HG02623 (cell line): ENCODE results near the gene PNCK.
"Not testable (repeated sequence)": the region's sequence is repeated elsewhere in the genome, so short reads cannot be mapped to it uniquely, and the experiment has no call there.

ENCODE experiments used
- ATAC-seq: cut with Tn5 transposase; IDR thresholded peaks from one replicate; pipeline ENCODE4 v1.9.1; 2021; ENCODE audit warnings: moderate library complexity; ENCODE audit not compliant: unreplicated experiment

The PNCK gene

DNA sequence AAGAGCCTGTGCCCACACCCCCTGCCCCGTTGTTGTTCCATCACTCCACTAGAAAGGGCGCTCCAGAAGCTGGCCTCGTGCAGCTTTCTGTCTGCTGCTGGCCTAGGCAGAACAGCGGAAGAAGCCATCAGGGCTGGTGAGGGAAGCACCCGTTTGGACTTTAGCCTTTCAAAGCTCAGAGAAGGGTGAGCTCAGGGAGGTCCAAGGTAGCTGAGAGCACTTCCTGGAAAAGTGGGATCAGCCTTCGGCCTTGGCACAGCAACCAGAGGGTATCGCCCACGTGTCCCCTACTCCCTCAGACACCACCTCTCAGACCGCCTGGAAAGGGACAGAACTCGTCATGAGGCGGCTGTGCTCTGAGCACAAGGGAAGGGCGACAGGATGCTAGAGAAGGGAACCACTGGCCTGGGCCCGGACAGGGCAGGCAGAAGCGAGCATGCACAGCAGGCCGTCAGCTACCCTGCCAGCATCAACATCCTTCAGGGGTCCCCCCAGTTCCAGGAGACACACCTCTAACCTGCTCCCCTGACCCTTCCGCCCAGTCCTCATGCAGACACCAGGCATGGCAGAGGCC lies 25.7 kb upstream of the PNCK start:
- ATAC-seq, result not testable (repeated sequence)

DNA sequence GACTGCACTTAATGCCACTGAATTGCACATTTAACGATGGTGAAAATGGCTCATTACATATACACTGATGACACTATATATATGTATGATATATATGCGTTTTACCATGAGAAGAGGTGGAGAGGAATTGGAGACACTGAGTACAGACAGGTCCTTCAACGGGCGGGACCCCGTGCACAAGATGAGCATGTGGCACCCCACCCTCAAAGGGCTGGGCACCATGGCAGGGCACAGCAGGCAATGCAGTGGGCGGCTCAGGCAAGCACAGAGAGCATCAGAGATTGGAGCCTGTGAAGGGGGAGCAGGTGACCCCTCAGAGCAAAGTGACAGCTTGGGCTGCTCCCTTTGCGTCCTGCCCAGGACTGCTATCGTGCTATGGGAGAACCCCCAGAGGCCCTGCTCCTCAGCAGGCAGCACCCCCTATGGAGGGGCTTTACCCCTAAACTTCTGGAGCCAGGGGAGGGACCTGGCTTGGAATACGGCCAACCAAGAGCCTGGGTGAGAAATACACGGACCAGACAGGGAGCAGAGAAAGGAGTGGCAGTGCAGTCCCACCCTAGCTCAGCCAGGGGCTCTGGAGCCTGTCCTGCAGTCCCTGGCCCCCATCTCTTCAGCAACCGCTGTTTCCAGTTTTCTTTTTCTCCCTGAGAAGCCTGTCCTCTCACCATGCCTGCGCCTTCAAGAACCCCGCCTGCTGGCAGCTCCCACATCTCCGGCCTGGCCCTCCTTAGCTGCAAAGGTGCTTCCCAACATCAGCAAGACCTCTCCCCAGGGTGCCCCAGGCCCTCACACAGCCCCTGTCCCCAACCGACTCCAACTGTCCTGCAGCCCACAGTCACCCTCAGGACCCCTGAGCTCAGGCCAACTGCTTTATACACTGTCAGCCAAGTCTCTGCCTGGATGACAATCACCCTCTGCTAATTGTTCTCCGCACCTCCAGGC lies 24.6 kb upstream of the PNCK start:
- ATAC-seq, result no peak

DNA sequence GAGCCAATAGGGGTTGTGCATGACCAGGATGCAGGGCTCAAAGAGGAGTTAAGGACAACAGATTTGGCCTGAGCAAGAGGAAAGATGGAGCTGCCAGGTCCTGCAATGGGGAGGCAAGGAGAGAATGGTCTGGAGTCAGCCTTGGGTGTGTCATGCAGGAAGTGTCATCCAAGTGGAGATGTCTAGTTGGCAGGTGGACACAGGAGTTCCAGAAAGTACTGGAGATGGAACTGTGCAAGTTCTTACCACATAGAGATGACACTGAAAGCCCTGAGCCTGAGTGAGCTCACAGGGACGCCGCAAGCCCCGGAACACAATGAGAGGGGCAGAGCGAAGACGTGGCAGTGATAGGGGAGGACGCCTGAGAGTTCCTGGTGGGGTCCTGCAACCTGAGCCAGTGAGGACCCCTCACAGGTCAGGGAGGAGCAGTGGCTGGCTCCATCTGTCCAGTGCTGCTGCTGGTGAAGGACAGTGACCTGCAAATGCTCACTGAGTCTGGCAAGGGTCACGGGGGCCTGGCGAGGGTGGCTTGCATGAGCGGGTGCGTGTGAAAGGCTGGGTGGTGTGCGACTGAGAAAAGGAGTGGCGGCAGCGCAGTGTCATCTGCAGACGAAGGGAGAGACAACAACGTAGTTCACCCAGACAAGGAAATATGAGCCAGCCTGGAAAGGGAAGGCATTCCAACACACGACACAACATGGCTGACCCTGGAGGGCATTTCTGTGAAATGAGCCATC lies 23.5 kb upstream of the PNCK start:
- ATAC-seq, result not testable (repeated sequence)

DNA sequence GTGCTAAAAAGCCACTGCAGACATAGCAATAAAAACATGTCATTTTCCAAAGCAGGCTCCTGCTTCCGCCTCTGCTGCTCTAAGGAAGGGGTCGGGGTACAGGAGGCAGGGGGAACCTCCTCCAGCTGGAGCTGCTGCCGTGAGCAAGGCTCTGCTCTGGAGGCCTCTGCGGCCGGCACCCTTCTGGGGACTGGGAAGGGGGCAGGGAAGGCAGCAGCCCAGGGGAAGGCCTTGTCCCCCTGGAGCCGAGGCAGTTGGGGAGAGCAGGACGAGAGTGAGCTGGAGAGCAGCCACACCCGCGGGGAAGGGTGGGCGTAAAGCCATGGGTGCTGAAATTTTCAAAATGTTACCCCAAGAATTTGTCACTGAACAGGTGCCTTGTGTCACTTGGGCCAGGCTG lies 22.9 kb upstream of the PNCK start:
- not testable (repeated sequence) for ATAC-seq

DNA sequence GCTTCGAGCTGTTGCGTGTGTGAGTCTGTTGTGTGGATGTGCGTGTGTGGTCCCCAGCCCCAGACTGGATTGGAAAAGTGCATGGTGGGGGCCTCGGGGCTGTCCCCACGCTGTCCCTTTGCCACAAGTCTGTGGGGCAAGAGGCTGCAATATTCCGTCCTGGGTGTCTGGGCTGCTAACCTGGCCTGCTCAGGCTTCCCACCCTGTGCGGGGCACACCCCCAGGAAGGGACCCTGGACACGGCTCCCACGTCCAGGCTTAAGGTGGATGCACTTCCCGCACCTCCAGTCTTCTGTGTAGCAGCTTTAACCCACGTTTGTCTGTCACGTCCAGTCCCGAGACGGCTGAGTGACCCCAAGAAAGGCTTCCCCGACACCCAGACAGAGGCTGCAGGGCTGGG lies 22.5 kb upstream of the PNCK start:
- ATAC-seq, result no peak

DNA sequence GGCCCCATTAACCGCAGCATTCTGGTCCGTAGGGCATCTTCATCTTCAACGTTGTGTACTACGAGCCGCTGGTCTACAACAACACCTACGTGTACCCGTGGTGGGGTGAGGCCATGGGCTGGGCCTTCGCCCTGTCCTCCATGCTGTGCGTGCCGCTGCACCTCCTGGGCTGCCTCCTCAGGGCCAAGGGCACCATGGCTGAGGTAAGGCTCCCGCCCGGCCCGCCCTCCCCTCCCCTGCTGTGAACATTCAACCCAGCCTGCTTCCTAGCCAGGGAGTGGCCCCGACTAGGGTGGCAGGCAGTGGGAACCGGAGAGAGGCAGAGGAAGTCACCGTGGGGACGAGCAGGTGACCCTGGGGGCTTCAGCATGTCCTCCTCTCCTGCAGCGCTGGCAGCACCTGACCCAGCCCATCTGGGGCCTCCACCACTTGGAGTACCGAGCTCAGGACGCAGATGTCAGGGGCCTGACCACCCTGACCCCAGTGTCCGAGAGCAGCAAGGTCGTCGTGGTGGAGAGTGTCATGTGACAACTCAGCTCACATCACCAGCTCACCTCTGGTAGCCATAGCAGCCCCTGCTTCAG lies 21.2 kb upstream of the PNCK start:
- no peak for ATAC-seq

- ATAC-seq, result not testable (repeated sequence)
These were observed 20.6 kb upstream of the PNCK start for GRCh38 chrX:153694256-153694655.

DNA sequence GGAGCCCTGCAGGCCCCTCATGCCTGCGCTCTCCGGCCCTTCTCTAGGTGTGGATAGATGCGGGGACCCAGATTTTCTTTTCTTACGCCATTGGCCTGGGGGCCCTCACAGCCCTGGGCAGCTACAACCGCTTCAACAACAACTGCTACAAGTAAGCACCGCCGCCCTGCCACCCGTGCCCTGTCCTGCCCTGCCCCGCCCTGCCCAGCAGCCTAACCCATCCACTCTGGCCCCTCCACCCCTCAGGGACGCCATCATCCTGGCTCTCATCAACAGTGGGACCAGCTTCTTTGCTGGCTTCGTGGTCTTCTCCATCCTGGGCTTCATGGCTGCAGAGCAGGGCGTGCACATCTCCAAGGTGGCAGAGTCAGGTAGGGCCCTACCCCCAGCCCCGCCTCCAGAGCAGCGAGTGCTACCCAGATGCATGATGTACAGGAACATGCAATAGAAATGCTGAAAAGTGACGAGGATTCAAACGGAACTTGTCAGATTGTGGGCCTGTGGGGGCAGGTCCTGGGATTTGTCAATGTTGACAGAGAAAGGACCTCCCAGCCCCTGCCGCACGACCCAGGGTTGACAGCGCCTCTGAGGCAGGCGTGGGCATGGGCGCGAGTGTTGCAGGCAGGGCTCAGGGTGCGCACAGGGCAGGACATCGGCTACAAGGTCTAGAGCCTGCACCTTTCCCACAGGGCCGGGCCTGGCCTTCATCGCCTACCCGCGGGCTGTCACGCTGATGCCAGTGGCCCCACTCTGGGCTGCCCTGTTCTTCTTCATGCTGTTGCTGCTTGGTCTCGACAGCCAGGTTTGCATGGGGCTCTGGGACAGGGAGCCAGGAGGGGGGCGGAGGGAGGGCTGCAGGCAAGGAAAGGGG lies 19.8 kb upstream of the PNCK start:
- no peak for ATAC-seq

GRCh38 chrX:153692611-153693156 lies 19.1 kb upstream of the PNCK start:
- no peak for ATAC-seq

GRCh38 chrX:153692003-153692402 lies 18.4 kb upstream of the PNCK start:
- ATAC-seq, result no peak

DNA sequence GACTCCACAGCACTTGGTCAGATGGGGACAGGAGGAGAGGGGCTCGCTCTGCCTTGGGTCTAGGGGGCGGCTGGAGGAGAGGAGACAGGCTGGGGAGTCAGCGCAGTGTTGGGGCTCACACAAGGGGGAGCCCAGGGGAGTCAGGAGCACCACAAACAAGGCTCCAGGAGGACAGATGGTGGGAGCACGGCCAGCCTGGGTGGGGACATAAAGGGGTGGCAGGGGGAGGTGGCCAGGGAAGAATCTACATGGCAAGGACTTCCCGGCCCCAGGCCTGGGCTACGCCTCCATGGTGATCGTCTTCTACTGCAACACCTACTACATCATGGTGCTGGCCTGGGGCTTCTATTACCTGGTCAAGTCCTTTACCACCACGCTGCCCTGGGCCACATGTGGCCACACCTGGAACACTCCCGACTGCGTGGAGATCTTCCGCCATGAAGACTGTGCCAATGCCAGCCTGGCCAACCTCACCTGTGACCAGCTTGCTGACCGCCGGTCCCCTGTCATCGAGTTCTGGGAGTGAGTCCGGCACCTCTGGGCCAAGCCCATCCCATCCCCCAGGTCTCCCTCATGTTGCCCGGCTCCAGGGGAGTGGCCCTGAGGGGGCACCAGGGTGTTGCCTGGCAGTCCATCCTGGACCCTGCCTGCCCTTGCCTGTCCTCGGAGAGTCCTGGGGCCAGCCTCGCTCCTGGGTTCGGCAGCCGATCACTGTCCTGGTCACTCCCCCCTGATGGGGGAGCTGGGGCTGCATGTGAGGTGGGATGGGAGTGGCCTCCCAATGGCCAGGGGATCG lies 17.6 kb upstream of the PNCK start:
- not testable (repeated sequence) for ATAC-seq

DNA sequence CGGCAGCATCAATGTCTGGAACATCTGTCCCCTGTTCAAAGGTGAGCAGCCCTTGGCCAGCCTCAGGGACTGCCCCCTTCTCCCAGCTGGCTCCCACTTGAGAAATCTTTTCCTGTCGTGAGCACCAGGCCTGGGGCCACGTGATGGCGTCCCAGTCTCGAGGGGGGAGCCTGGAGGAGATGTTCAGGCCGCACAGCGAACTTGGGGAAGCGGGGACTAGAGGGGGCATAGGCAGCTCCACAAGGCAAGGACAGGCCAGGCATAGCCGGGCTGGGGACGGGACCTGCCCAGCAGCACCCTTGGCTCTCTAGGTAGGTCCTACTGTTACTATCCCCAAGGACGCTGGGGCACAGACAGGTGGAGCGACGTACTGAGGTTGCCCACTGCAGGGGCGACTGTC lies 16.9 kb upstream of the PNCK start:
- no peak for ATAC-seq

GRCh38 chrX:153689654-153690465 lies 16.2 kb upstream of the PNCK start:
- no peak for ATAC-seq

GRCh38 chrX:153688911-153689590 lies 15.4 kb upstream of the PNCK start:
- no peak for ATAC-seq

GRCh38 chrX:153688506-153688905 lies 14.9 kb upstream of the PNCK start:
- no peak for ATAC-seq

- ATAC-seq, result no peak
These were observed 14.5 kb upstream of the PNCK start for GRCh38 chrX:153688071-153688470.

- ATAC-seq, result no peak
These were observed 13.8 kb upstream of the PNCK start, which contains the start of gene SLC6A8 for GRCh38 chrX:153687121-153688039. TSS of gene SLC6A8 (plus strand) at chrX:153687926. CDS start at chrX:153688575, 649 bp downstream.
